PC-3 (cell line): ENCODE results near the gene MIOX. TPM values are rescaled to one million over a fixed set of nuclear protein-coding genes. Genes with fewer than 3 reads are reported as not detected.

Source experiments
- ATAC-seq: fragments of 200-7000 bp; cut with Tn5 transposase; 2 replicates; pipeline ENCODE4 v1.9.1; 2020; ENCODE audit warnings: mild to moderate bottlenecking, moderate library complexity
- BruUV-seq: library from RNA; stranded (reverse); fragments of 400-500 nt; replicated peaks from 2 replicates; lab custom pipeline; 2021; lab: Mats Ljungman, UMichigan
- CTCF ChIA-PET: fragments of 300-600 bp; sonication (Branson Sonifier 250); formaldehyde crosslinking; loops from one replicate; lab custom pipeline; 2022; ENCODE audit warnings: antibody characterized with exemption; lab: Charles Lee
- POLR2A ChIA-PET: fragments of 300-600 bp; sonication (Branson Sonifier 250); formaldehyde crosslinking; loops from one replicate; lab custom pipeline; 2022; ENCODE audit warnings: antibody characterized with exemption; ENCODE audit not compliant: unreplicated experiment; lab: Charles Lee
- DNase-seq: peaks from one replicate; pipeline ENCODE4 v3.0.0-alpha.2; 2015
- H2AFZ ChIP-seq: fragments of 300-600 bp; sonication (generic); 2 replicates; pipeline ENCODE4 v1.6.0; 2016; ENCODE audit warnings: antibody characterized with exemption, low read length
- H3F3A ChIP-seq: fragments of 300-600 bp; sonication (generic); one replicate; pipeline ENCODE4 v1.6.0; 2017; ENCODE audit warnings: antibody characterized with exemption, low read length, control low read depth, mild to moderate bottlenecking; ENCODE audit not compliant: unreplicated experiment
- H3K27ac ChIP-seq: fragments of 300-600 bp; sonication (generic); 2 replicates; pipeline ENCODE4 v1.5.1; 2016; ENCODE audit warnings: mild to moderate bottlenecking, low read length
- H3K27me3 ChIP-seq: fragments of 300-600 bp; sonication (generic); 2 replicates; pipeline ENCODE4 v1.6.1; 2016; ENCODE audit warnings: low read length, mixed read lengths
- H3K36me3 ChIP-seq: fragments of 300-600 bp; sonication (generic); 2 replicates; pipeline ENCODE4 v1.6.1; 2016; ENCODE audit warnings: low read depth, mixed run types, low read length, mixed read lengths
- H3K4me1 ChIP-seq: fragments of 300-600 bp; sonication (generic); 2 replicates; pipeline ENCODE4 v1.5.1; 2016; ENCODE audit warnings: low read length; ENCODE audit not compliant: insufficient read depth
- H3K4me2 ChIP-seq: fragments of 300-600 bp; sonication (generic); 2 replicates; pipeline ENCODE4 v1.6.0; 2016; ENCODE audit warnings: low read length
- H3K4me3 ChIP-seq: fragments of 300-600 bp; sonication (generic); 2 replicates; pipeline ENCODE4 v1.5.1; 2016; ENCODE audit warnings: mild to moderate bottlenecking, low read length, mixed read lengths
- H3K79me2 ChIP-seq: fragments of 300-600 bp; sonication (generic); 2 replicates; pipeline ENCODE4 v1.6.1; 2017; ENCODE audit warnings: low read length, mixed read lengths
- H3K9ac ChIP-seq: fragments of 300-600 bp; sonication (generic); 2 replicates; pipeline ENCODE4 v1.6.0; 2016; ENCODE audit warnings: mild to moderate bottlenecking, low read length
- H3K9me2 ChIP-seq: fragments of 300-600 bp; sonication (generic); replicated peaks from 2 replicates; pipeline ENCODE4 v1.6.1; 2016; ENCODE audit warnings: mixed run types, low read length, mixed read lengths
- H3K9me3 ChIP-seq: fragments of 300-600 bp; sonication (generic); 2 replicates; pipeline ENCODE4 v1.6.1; 2016; ENCODE audit warnings: low read length, mixed read lengths
- H4K20me1 ChIP-seq: fragments of 300-600 bp; sonication (generic); 2 replicates; pipeline ENCODE4 v1.6.1; 2016; ENCODE audit warnings: low read length, mixed read lengths
- CTCF ChIP-seq: fragments of 300-600 bp; sonication (generic); conservative IDR thresholded peaks from 2 replicates; pipeline ENCODE4 v1.5.1; 2017; ENCODE audit warnings: antibody characterized with exemption, low read depth, mild to moderate bottlenecking, low read length
- EZH2 ChIP-seq: fragments of 300-600 bp; sonication (generic); IDR thresholded peaks from one replicate; pipeline ENCODE4 v1.6.1; 2017; ENCODE audit warnings: antibody characterized with exemption, mild to moderate bottlenecking, low read length; ENCODE audit not compliant: unreplicated experiment
- EZH2phosphoT487 ChIP-seq: fragments of 300-600 bp; sonication (generic); IDR thresholded peaks from 2 replicates; pipeline ENCODE4 v1.6.1; 2018; ENCODE audit warnings: mild to moderate bottlenecking, antibody characterized with exemption, low read length, borderline replicate concordance
- intact Hi-C: fragments of 100-400 bp; cut with micrococcal nuclease; formaldehyde crosslinking; loops from 2 replicates; pipeline ENCODE4 v1.9.0; 2023
- total RNA-seq: library from RNA; depleted of rRNA; stranded (reverse); fragments of >200 nt; gene quantifications from 2 replicates; pipeline ENCODE4 v1.2.3, GENCODE V29; 2014

The MIOX gene
- total RNA-seq, 1 experiment from 2014 or later: not detected

GRCh38 chr22:50517495-50518260 is 31.0 kb downstream of the MIOX start:
- peaks cover 27% of the 10 kb centered on the region for H3K79me2 ChIP-seq
- no peak for ATAC-seq

GRCh38 chr22:50518606-50519005 is 31.9 kb downstream of the MIOX start:
- CTCF ChIA-PET: no interaction called here
- no TSS peak for BruUV-seq

More at GRCh38 chr22:50517495-50518260, 31.0 kb downstream of the MIOX start:
- H3K4me2 ChIP-seq: no peak overlapping the region
- H3K4me1 ChIP-seq: no peaks in the 10 kb centered on the region
- no TSS peak for BruUV-seq
- H3K9me3 ChIP-seq: no peaks in the 10 kb centered on the region
- CTCF ChIA-PET: no interaction called here
- H3K9ac ChIP-seq: no peak overlapping the region
- no peaks in the 10 kb centered on the region for H4K20me1 ChIP-seq
- DNase-seq: no peak
- TF ChIP-seq EZH2 (no peak), EZH2phosphoT487 (no peak), CTCF (no peak)
- H3K9me2 ChIP-seq: no peaks in the 10 kb centered on the region
- H3K4me3 ChIP-seq: no peak overlapping the region
- intact Hi-C loops: no loop called here
- no peak overlapping the region for H2AFZ ChIP-seq
- no peaks in the 10 kb centered on the region; the same call in 1 of the 2 replicates for H3K36me3 ChIP-seq
- POLR2A ChIA-PET: no interaction called here
- H3F3A ChIP-seq: no peaks in the 10 kb centered on the region
- H3K27ac ChIP-seq: no peak overlapping the region
- no peaks in the 10 kb centered on the region for H3K27me3 ChIP-seq

More at GRCh38 chr22:50518606-50519005, 31.9 kb downstream of the MIOX start:
- Histone ChIP-seq H3K4me1 (peaks cover under 1% of the 10 kb centered on the region; the same call in 1 of the 2 replicates), H3K27ac (no peak overlapping the region), H3K4me2 (no peak overlapping the region), H3K4me3 (no peak overlapping the region), H3F3A (no peaks in the 10 kb centered on the region), H2AFZ (no peak overlapping the region), H3K9me2 (no peaks in the 10 kb centered on the region), H3K27me3 (no peaks in the 10 kb centered on the region), H4K20me1 (no peaks in the 10 kb centered on the region; the same call in 1 of the 2 replicates), H3K9me3 (no peaks in the 10 kb centered on the region), H3K9ac (no peak overlapping the region), H3K79me2 (peaks cover 23% of the 10 kb centered on the region), H3K36me3 (no peaks in the 10 kb centered on the region; the same call in 1 of the 2 replicates)
- no peak for TF ChIP-seq CTCF
- TF ChIP-seq EZH2: no peak
- no peak for TF ChIP-seq EZH2phosphoT487
- intact Hi-C loops: no loop called here
- ATAC-seq (no peak), DNase-seq (no peak)
- POLR2A ChIA-PET: no interaction called here
